ENCODE data around the gene KRAS. TPM values are rescaled to one million over a fixed set of nuclear protein-coding genes. Genes with fewer than 3 reads are reported as not detected.

The KRAS gene
- total and polyA plus RNA-seq, 2 of the 13 experiments (the other 11 are each of a cell fraction or from before 2014, with no cell fraction given): 6.5 to 9.8 TPM

- ChIA-PET POLR2A (no interaction called here), CTCF (ENCODE audit: low intra/inter-chr PET ratio, low total read pairs) (no interaction called here)
- no peaks in the 10 kb centered on the region for H3K4me1 ChIP-seq (ENCODE audit: insufficient read depth, low read length)
- in situ Hi-C loops (cut with HindIII; ENCODE audit: extremely low pct_ligation_motif_present, low pct_unique_long_range_greater_than_20kb): no loop called here
- no peak overlapping the region for H2AFZ ChIP-seq (ENCODE audit: low read length)
- no peak for FAIRE-seq
- H3K27me3 ChIP-seq (ENCODE audit: control insufficient read depth in 1 of 2, insufficient read depth in 2 of 2, low read length in 2 of 2): no peaks in the 10 kb centered on the region
- no peak overlapping the region for H3K27ac ChIP-seq (ENCODE audit: extremely low read length, insufficient read depth, low read length)
- no peak for DNase-seq (ENCODE audit: low spot score)
- BruUV-seq (replicated peaks): no TSS peak
- H3K4me3 ChIP-seq (replicated peaks in 1 of 3; ENCODE audit: insufficient read depth in 1 of 3, low read depth in 2 of 3, low read length in 3 of 3): no peak overlapping the region
- intact Hi-C loops (cut with micrococcal nuclease; ENCODE audit: unreplicated experiment): no loop called here
- H3K9ac ChIP-seq (ENCODE audit: insufficient read depth, low read depth, low read length): no peak overlapping the region
- H3K9me3 ChIP-seq (ENCODE audit: low read length): no peaks in the 10 kb centered on the region
- H4K20me1 ChIP-seq (ENCODE audit: insufficient read depth, low read length): no peaks in the 10 kb centered on the region
- H3K79me2 ChIP-seq (ENCODE audit: insufficient read depth, low read length): no peaks in the 10 kb centered on the region
- TF ChIP-seq FLYWCH1 (CRISPR knock-in tag; IDR thresholded peaks at IDR 0.05) (no peak), ZNF792 (CRISPR knock-in tag; IDR thresholded peaks at IDR 0.05) (no peak), MEIS1 (CRISPR knock-in tag; IDR thresholded peaks at IDR 0.05; ENCODE audit: borderline replicate concordance) (no peak), ZBED4 (CRISPR knock-in tag; IDR thresholded peaks at IDR 0.05; ENCODE audit: borderline replicate concordance) (no peak), TBX3 (IDR thresholded peaks at IDR 0.05; ENCODE audit: borderline replicate concordance) (no peak)
- H3K36me3 ChIP-seq (replicated peaks in 1 of 2; ENCODE audit: control insufficient read depth in 1 of 2, insufficient read depth in 2 of 2, low read length in 2 of 2): no peaks in the 10 kb centered on the region
- no peak for ATAC-seq
- no peak overlapping the region for H3K4me2 ChIP-seq (ENCODE audit: low read depth, low read length)
These were observed 36.1 kb upstream of the KRAS start for GRCh38 chr12:25286837-25287236.

- CTCF ChIA-PET (ENCODE audit: low intra/inter-chr PET ratio, low total read pairs): no interaction called here
- H3K36me3 ChIP-seq (replicated peaks in 1 of 2; ENCODE audit: control insufficient read depth in 1 of 2, insufficient read depth in 2 of 2, low read length in 2 of 2): no peaks in the 10 kb centered on the region
- no TSS peak for BruUV-seq (replicated peaks)
- intact Hi-C loops (cut with micrococcal nuclease; ENCODE audit: unreplicated experiment): no loop called here
- ATAC-seq (no peak), FAIRE-seq (no peak), DNase-seq (ENCODE audit: low spot score) (no peak)
- POLR2A ChIA-PET: no interaction called here
- no peaks in the 10 kb centered on the region for H3K79me2 ChIP-seq (ENCODE audit: insufficient read depth, low read length)
- WGBS (ENCODE audit: low lambda C conversion rate): 74% methylated on average over 4 of the region's 4 CpGs
- H3K27me3 ChIP-seq (ENCODE audit: control insufficient read depth in 1 of 2, insufficient read depth in 2 of 2, low read length in 2 of 2): no peaks in the 10 kb centered on the region
- in situ Hi-C loops (cut with HindIII; ENCODE audit: extremely low pct_ligation_motif_present, low pct_unique_long_range_greater_than_20kb): no loop called here
- no peak overlapping the region for H3K9ac ChIP-seq (ENCODE audit: insufficient read depth, low read depth, low read length)
- no peak overlapping the region for H2AFZ ChIP-seq (ENCODE audit: low read length)
- no peaks in the 10 kb centered on the region for H3K9me3 ChIP-seq (ENCODE audit: low read length)
- H3K4me2 ChIP-seq (ENCODE audit: low read depth, low read length): no peak overlapping the region
- H3K27ac ChIP-seq (ENCODE audit: extremely low read length, insufficient read depth, low read length): no peak overlapping the region
- H3K4me1 ChIP-seq (ENCODE audit: insufficient read depth, low read length): no peaks in the 10 kb centered on the region
- no peak overlapping the region for H3K4me3 ChIP-seq (replicated peaks in 1 of 3; ENCODE audit: insufficient read depth in 1 of 3, low read depth in 2 of 3, low read length in 3 of 3)
- no peaks in the 10 kb centered on the region for H4K20me1 ChIP-seq (ENCODE audit: insufficient read depth, low read length)
- TF ChIP-seq SRSF9 (IDR thresholded peaks at IDR 0.05; ENCODE audit: borderline replicate concordance, insufficient read depth, low read depth, low read length, poor library complexity, severe bottlenecking) (no peak), MZF1 (CRISPR knock-in tag; IDR thresholded peaks at IDR 0.05; ENCODE audit: borderline replicate concordance) (no peak), ZNF740 (CRISPR knock-in tag; IDR thresholded peaks at IDR 0.05) (no peak), SALL1 (CRISPR knock-in tag; IDR thresholded peaks at IDR 0.05) (no peak), NFRKB (IDR thresholded peaks at IDR 0.05) (no peak), ZBTB33 (CRISPR knock-in tag; IDR thresholded peaks at IDR 0.05) (no peak), HOXA3 (CRISPR knock-in tag; IDR thresholded peaks at IDR 0.05) (no peak), FOXM1 (CRISPR knock-in tag; IDR thresholded peaks at IDR 0.05) (no peak), NFE2 (CRISPR knock-in tag; IDR thresholded peaks at IDR 0.05) (no peak), ZNF333 (CRISPR knock-in tag; IDR thresholded peaks at IDR 0.05; ENCODE audit: borderline replicate concordance) (no peak)
These were observed 33.3 kb upstream of the KRAS start for GRCh38 chr12:25284024-25284423.
